H7 (cell line): Measurements from ENCODE around the gene ARL15. TPM values are rescaled to one million over a fixed set of nuclear protein-coding genes. Genes with fewer than 3 reads are reported as not detected.

Experiments used
- DNase-seq: peaks from one replicate; pipeline ENCODE4 v3.0.0; 2012
- H3K27me3 ChIP-seq: 2 replicates; pipeline ENCODE4 v1.6.0; 2011; ENCODE audit warnings: mild to moderate bottlenecking, low read length; ENCODE audit not compliant: control insufficient read depth, insufficient read depth
- H3K36me3 ChIP-seq: replicated peaks from 2 replicates; pipeline ENCODE4 v1.5.1; 2011; ENCODE audit warnings: low read length; ENCODE audit not compliant: control insufficient read depth, insufficient read depth
- H3K4me3 ChIP-seq: 2 replicates; pipeline ENCODE4 v1.5.1; 2011; ENCODE audit warnings: low read depth, mild to moderate bottlenecking, control low read depth, low read length, moderate library complexity; ENCODE audit not compliant: insufficient read depth
- total RNA-seq: library from RNA; depleted of rRNA; stranded (reverse); fragments of >200 nt; shearing (Covaris generic); gene quantifications from 2 replicates; pipeline ENCODE4 v1.2.3, GENCODE V29; 2014

ARL15 gene
- total RNA-seq, 1 experiment from 2014 or later: 21.6 TPM

- no peaks in the 10 kb centered on the region for H3K36me3 ChIP-seq
- no peak overlapping the region for H3K4me3 ChIP-seq
- DNase-seq: no peak
- no peaks in the 10 kb centered on the region for H3K27me3 ChIP-seq
Observed at GRCh38 chr5:53924392-53924791, 386.0 kb downstream of the ARL15 start.

GRCh38 chr5:53923961-53924360 lies 386.4 kb downstream of the ARL15 start:
- Histone ChIP-seq H3K4me3 (no peak overlapping the region), H3K27me3 (no peaks in the 10 kb centered on the region), H3K36me3 (no peaks in the 10 kb centered on the region)
- DNase-seq: no peak

- Histone ChIP-seq H3K36me3 (no peaks in the 10 kb centered on the region), H3K4me3 (no peak overlapping the region), H3K27me3 (no peaks in the 10 kb centered on the region)
- no peak for DNase-seq
Observed at GRCh38 chr5:53922508-53923498, 387.6 kb downstream of the ARL15 start.

- H3K36me3 ChIP-seq: no peaks in the 10 kb centered on the region
- H3K27me3 ChIP-seq: no peaks in the 10 kb centered on the region
- DNase-seq: no peak
- no peak overlapping the region for H3K4me3 ChIP-seq
Observed at GRCh38 chr5:53917826-53918225, 392.5 kb downstream of the ARL15 start.

- no peak for DNase-seq
- H3K36me3 ChIP-seq: no peaks in the 10 kb centered on the region
- H3K4me3 ChIP-seq: no peak overlapping the region
- no peaks in the 10 kb centered on the region for H3K27me3 ChIP-seq
Observed at GRCh38 chr5:53917095-53917494, 393.3 kb downstream of the ARL15 start.

- H3K4me3 ChIP-seq: no peak overlapping the region
- H3K36me3 ChIP-seq: no peaks in the 10 kb centered on the region
- no peaks in the 10 kb centered on the region for H3K27me3 ChIP-seq
- DNase-seq: no peak
Observed at GRCh38 chr5:53915120-53915519, 395.3 kb downstream of the ARL15 start.

- Histone ChIP-seq H3K4me3 (no peak overlapping the region), H3K27me3 (no peaks in the 10 kb centered on the region), H3K36me3 (no peaks in the 10 kb centered on the region)
- DNase-seq: no peak
Observed at GRCh38 chr5:53913941-53914340, 396.4 kb downstream of the ARL15 start.

- no peak for DNase-seq
- Histone ChIP-seq H3K4me3 (no peak overlapping the region), H3K36me3 (no peaks in the 10 kb centered on the region), H3K27me3 (no peaks in the 10 kb centered on the region)
Observed at GRCh38 chr5:53908757-53909156, 401.6 kb downstream of the ARL15 start.

GRCh38 chr5:53907827-53908226 lies 402.5 kb downstream of the ARL15 start:
- DNase-seq: no peak
- Histone ChIP-seq H3K36me3 (no peaks in the 10 kb centered on the region), H3K27me3 (no peaks in the 10 kb centered on the region), H3K4me3 (no peak overlapping the region)

GRCh38 chr5:53906736-53907135 lies 403.6 kb downstream of the ARL15 start:
- Histone ChIP-seq H3K36me3 (no peaks in the 10 kb centered on the region), H3K4me3 (no peak overlapping the region), H3K27me3 (no peaks in the 10 kb centered on the region)
- no peak for DNase-seq

- no peak for DNase-seq
- H3K4me3 ChIP-seq: no peak overlapping the region
- no peaks in the 10 kb centered on the region for H3K27me3 ChIP-seq
- H3K36me3 ChIP-seq: no peaks in the 10 kb centered on the region
Observed at GRCh38 chr5:53902296-53902907, 408.0 kb downstream of the ARL15 start.

GRCh38 chr5:53900677-53901076 lies 409.7 kb downstream of the ARL15 start:
- no peak for DNase-seq

GRCh38 chr5:53895091-53895683 lies 415.2 kb downstream of the ARL15 start:
- Histone ChIP-seq H3K27me3 (no peaks in the 10 kb centered on the region), H3K4me3 (no peak overlapping the region), H3K36me3 (no peaks in the 10 kb centered on the region)
- no peak for DNase-seq

More at GRCh38 chr5:53900677-53901076, 409.7 kb downstream of the ARL15 start:
- Histone ChIP-seq H3K36me3 (no peaks in the 10 kb centered on the region), H3K27me3 (no peaks in the 10 kb centered on the region), H3K4me3 (no peak overlapping the region)

- Histone ChIP-seq H3K36me3 (no peaks in the 10 kb centered on the region), H3K27me3 (no peaks in the 10 kb centered on the region), H3K4me3 (no peak overlapping the region)
- no peak for DNase-seq
Observed at GRCh38 chr5:53893626-53894025, 416.7 kb downstream of the ARL15 start.

- H3K4me3 ChIP-seq: no peak overlapping the region
- no peaks in the 10 kb centered on the region for H3K36me3 ChIP-seq
- no peaks in the 10 kb centered on the region for H3K27me3 ChIP-seq
- no peak for DNase-seq
Observed at GRCh38 chr5:53892224-53892623, 418.1 kb downstream of the ARL15 start.
